PFSK-1 (cell line): ENCODE results near the gene MDFIC.

Experiments
- POLR2AphosphoS5 ChIP-seq: IDR thresholded peaks from 2 replicates; pipeline ENCODE4 v1.6.1; 2012; ENCODE audit warnings: low read depth, mild to moderate bottlenecking, control low read depth, low read length, moderate library complexity
- TAF1 ChIP-seq: IDR thresholded peaks from 2 replicates; pipeline ENCODE4 v1.6.1; 2012; ENCODE audit warnings: low read length, control low read depth, borderline replicate concordance; ENCODE audit not compliant: insufficient read depth

DNA sequence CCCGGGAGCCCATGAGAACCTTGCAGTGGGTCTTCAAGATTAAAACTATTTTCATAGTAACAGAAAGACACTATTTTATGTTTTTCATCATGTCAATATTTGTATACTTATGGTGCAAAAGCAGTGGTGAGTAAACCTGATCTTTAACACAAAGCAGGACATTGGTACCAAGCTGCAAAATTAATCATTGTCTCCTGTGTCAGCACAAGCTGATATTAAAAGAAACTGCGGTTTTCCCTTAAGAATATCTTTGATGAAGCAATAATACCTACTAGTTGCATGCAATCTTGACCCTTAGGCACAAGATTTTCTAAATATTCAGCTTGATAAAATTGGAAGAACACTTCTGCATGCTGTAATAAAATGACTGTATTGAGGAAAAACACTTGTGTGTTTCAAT lies 121.7 kb downstream of the MDFIC start:
- no peak for TF ChIP-seq TAF1
- no peak for TF ChIP-seq POLR2AphosphoS5
